CD4-positive, alpha-beta T cell (primary cell): ENCODE results near the gene TAOK1. TPM values are rescaled to one million over a fixed set of nuclear protein-coding genes. Genes with fewer than 3 reads are reported as not detected.

Source experiments
- ATAC-seq: fragments of 200-7000 bp; cut with Tn5 transposase; one replicate; pipeline ENCODE4 v1.10.0; 2022; ENCODE audit warnings: mild to moderate bottlenecking; ENCODE audit not compliant: poor library complexity
- CTCF ChIA-PET: fragments of 350-600 bp; sonication (Branson Sonifier 250); formaldehyde crosslinking; loops from one replicate; lab custom pipeline; 2021; ENCODE audit warnings: antibody characterized with exemption, inconsistent platforms; lab: Charles Lee
- POLR2A ChIA-PET: fragments of 350-600 bp; sonication (Branson Sonifier 250); formaldehyde crosslinking; loops from one replicate; lab custom pipeline; 2021; ENCODE audit warnings: antibody characterized with exemption, inconsistent platforms; lab: Charles Lee
- DNase-seq, 14 experiments: peaks; one replicate each; pipeline ENCODE4 v3.0.0-alpha.2; 2013 to 2020; ENCODE audit warnings: mixed read lengths in 2 of 14
- H3K27ac ChIP-seq, 2 donors: one replicate each; pipeline versions ENCODE4 v1.5.1 to v1.7.0; 2013; ENCODE audit warnings: low read length in 2 of 2, low read depth in 1 of 2, mild to moderate bottlenecking in 1 of 2
- H3K27me3 ChIP-seq, 2 experiments: 1 replicate in 1 of 2; 2 replicates in 1 of 2; pipeline versions ENCODE4 v1.6.1 to v1.7.0; 2013; ENCODE audit warnings: low read length in 2 of 2, control low read depth in 1 of 2, mild to moderate bottlenecking in 1 of 2, moderate library complexity in 1 of 2; ENCODE audit not compliant: insufficient read depth in 2 of 2, control insufficient read depth in 1 of 2
- H3K36me3 ChIP-seq: one replicate; pipeline ENCODE4 v1.6.1; 2013; ENCODE audit warnings: low read length, control low read depth; ENCODE audit not compliant: insufficient read depth
- H3K4me1 ChIP-seq: one replicate; pipeline ENCODE4 v1.6.1; 2013; ENCODE audit warnings: low read length, control low read depth; ENCODE audit not compliant: insufficient read depth
- H3K4me3 ChIP-seq: one replicate; pipeline ENCODE4 v1.5.1; 2013; ENCODE audit warnings: mild to moderate bottlenecking, low read length, moderate library complexity
- H3K9me3 ChIP-seq, 2 experiments: 1 replicate in 1 of 2; 2 replicates in 1 of 2; pipeline versions ENCODE4 v1.6.1 to v1.7.0; 2013; ENCODE audit warnings: low read length in 2 of 2, mild to moderate bottlenecking in 2 of 2, control low read depth in 1 of 2, moderate library complexity in 1 of 2; ENCODE audit not compliant: control insufficient read depth in 1 of 2, insufficient read depth in 1 of 2
- H3K27ac Mint-ChIP-seq: one replicate; pipeline ENCODE4 v1.8.0; 2020; ENCODE audit warnings: mixed read lengths
- H3K27me3 Mint-ChIP-seq: one replicate; pipeline ENCODE4 v1.8.0; 2021; ENCODE audit warnings: mixed read lengths
- H3K36me3 Mint-ChIP-seq: one replicate; pipeline ENCODE4 v1.8.0; 2021; ENCODE audit warnings: low read depth, mixed read lengths
- H3K4me1 Mint-ChIP-seq: one replicate; pipeline ENCODE4 v1.8.0; 2021; ENCODE audit warnings: low read depth, mixed read lengths
- H3K4me3 Mint-ChIP-seq: one replicate; pipeline ENCODE4 v1.8.0; 2020; ENCODE audit warnings: mild to moderate bottlenecking, mixed read lengths
- H3K9me3 Mint-ChIP-seq: one replicate; pipeline ENCODE4 v1.8.0; 2020; ENCODE audit warnings: mixed read lengths
- CTCF ChIP-seq: fragments of 200-600 bp; IDR thresholded peaks from one replicate; pipeline ENCODE4 v1.8.0; 2022; ENCODE audit warnings: antibody characterized with exemption, mild to moderate bottlenecking
- intact Hi-C, 2 experiments: fragments of 100-400 bp; cut with DNase I in 1 of 2; cut with micrococcal nuclease in 1 of 2; formaldehyde crosslinking; loops; one replicate each; pipeline versions ENCODE4 v1.15.1 to v1.9.0; 2023 to 2025; cut with DNase I, micrococcal nuclease
- total RNA-seq, 174 experiments: library from RNA in 2 of 174; stranded (reverse) in 2 of 174; gene quantifications; one replicate each; pipeline ENCODE4 v1.2.3 and lab custom pipeline; 2021 to 2026

TAOK1 gene
- total RNA-seq, 2 experiments from 2014 or later: 33.1 to 33.8 TPM

- H3K36me3 Mint-ChIP-seq: no peaks in the 10 kb centered on the region
These were observed 206.6 kb downstream of the TAOK1 start for GRCh38 chr17:29596811-29597210.

GRCh38 chr17:29597361-29598172 lies 207.4 kb downstream of the TAOK1 start:
- H3K4me3 Mint-ChIP-seq: no peak overlapping the region
- ChIA-PET POLR2A (no interaction called here), CTCF (interaction anchor here (1.0 kb wide), 1 partner anchor 20 kb away, joined by 5 read pairs; no protein-coding TSS in a partner anchor)
- H3K9me3 Mint-ChIP-seq: no peaks in the 10 kb centered on the region
- no peak for DNase-seq
- no peak overlapping the region for H3K27ac Mint-ChIP-seq
- Histone ChIP-seq H3K27me3 (no peaks in the 10 kb centered on the region), H3K36me3 (no peaks in the 10 kb centered on the region), H3K9me3 (no peaks in the 10 kb centered on the region), H3K4me3 (no peak overlapping the region), H3K27ac (no peak overlapping the region), H3K4me1 (peaks cover 19% of the 10 kb centered on the region)
- TF ChIP-seq CTCF: no peak
- no peaks in the 10 kb centered on the region for H3K27me3 Mint-ChIP-seq
- ATAC-seq: no peak
- no peaks in the 10 kb centered on the region for H3K36me3 Mint-ChIP-seq
- peaks cover 9% of the 10 kb centered on the region for H3K4me1 Mint-ChIP-seq
- intact Hi-C loops: no loop called here

More at GRCh38 chr17:29596811-29597210, 206.6 kb downstream of the TAOK1 start:
- DNase-seq (no peak), ATAC-seq (no peak)
- Histone ChIP-seq H3K36me3 (no peaks in the 10 kb centered on the region), H3K27me3 (no peaks in the 10 kb centered on the region), H3K4me3 (no peak overlapping the region), H3K9me3 (no peaks in the 10 kb centered on the region), H3K4me1 (peaks cover 26% of the 10 kb centered on the region), H3K27ac (no peak overlapping the region)
- Mint-ChIP-seq H3K9me3 (no peaks in the 10 kb centered on the region), H3K27me3 (no peaks in the 10 kb centered on the region), H3K4me3 (no peak overlapping the region), H3K27ac (no peak overlapping the region), H3K4me1 (peaks cover 16% of the 10 kb centered on the region)
- intact Hi-C loops: no loop called here
- ChIA-PET POLR2A (no interaction called here), CTCF (interaction anchor here (1.0 kb wide), 1 partner anchor 20 kb away, joined by 5 read pairs; no protein-coding TSS in a partner anchor)
- TF ChIP-seq CTCF: no peak

Other genes starting within 250 kb of the TAOK1 start
- 10 to 100 TPM; 87.0 to 90.1 TPM for gene MYO18A, start 210.0 kb upstream of the TAOK1 start, total RNA-seq
- gene CRYBA1, start 143.5 kb upstream of the TAOK1 start, total RNA-seq: not detected
- gene NUFIP2, start 96.2 kb upstream of the TAOK1 start, total RNA-seq: 10 to 100 TPM; 78.4 to 82.2 TPM
- gene ABHD15, start 176.7 kb downstream of the TAOK1 start, total RNA-seq: 1 to 10 TPM; 4.1 to 4.9 TPM
- 10 to 100 TPM; 45.8 to 47.7 TPM for gene TP53I13, start 178.3 kb downstream of the TAOK1 start, total RNA-seq
- gene GIT1, start 199.3 kb downstream of the TAOK1 start, total RNA-seq: 10 to 100 TPM; 35.8 to 36.7 TPM
- gene ANKRD13B, start 202.8 kb downstream of the TAOK1 start, total RNA-seq: 1 to 10 TPM; 2.1 to 3.0 TPM
- gene CORO6, start 232.5 kb downstream of the TAOK1 start, total RNA-seq: 1 to 10 TPM; 2.8 to 3.3 TPM